ENCODE measurements around the gene PALB2.

PALB2 gene

GRCh38 chr16:23640931-23641765, at the start of gene PALB2, which contains the start of gene DCTN5:
Gene PALB2 (minus strand): TSS chr16:23641310. CDS start chr16:23641157, 153 bp downstream.
Gene DCTN5 (plus strand): TSS chr16:23641466. CDS start chr16:23641543, 77 bp downstream.
- DNase-seq: peak; percentile 88 to 90

DNA sequence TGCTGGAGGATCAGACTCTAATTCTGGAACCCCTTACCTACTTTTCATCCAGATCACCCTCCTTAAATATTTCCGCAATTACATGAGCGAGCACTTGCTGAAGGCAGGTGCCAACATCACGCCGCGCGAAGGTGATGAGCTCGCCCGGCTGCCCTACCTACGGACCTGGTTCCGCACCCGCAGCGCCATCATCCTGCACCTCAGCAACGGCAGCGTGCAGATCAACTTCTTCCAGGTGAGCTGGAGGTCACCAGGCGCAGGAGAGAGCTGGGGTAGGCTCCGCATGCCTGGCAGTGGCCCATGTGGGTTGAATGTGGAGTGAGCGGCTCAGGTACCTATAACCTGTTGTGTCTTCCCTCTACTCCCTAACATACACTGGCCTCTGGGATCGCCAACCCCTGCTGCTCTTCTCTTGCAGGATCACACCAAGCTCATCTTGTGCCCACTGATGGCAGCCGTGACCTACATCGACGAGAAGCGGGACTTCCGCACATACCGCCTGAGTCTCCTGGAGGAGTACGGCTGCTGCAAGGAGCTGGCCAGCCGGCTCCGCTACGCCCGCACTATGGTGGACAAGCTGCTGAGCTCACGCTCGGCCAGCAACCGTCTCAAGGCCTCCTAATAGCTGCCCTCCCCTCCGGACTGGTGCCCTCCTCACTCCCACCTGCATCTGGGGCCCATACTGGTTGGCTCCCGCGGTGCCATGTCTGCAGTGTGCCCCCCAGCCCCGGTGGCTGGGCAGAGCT, 48.5 kb upstream of the PALB2 start:
- no peak for DNase-seq

DNA sequence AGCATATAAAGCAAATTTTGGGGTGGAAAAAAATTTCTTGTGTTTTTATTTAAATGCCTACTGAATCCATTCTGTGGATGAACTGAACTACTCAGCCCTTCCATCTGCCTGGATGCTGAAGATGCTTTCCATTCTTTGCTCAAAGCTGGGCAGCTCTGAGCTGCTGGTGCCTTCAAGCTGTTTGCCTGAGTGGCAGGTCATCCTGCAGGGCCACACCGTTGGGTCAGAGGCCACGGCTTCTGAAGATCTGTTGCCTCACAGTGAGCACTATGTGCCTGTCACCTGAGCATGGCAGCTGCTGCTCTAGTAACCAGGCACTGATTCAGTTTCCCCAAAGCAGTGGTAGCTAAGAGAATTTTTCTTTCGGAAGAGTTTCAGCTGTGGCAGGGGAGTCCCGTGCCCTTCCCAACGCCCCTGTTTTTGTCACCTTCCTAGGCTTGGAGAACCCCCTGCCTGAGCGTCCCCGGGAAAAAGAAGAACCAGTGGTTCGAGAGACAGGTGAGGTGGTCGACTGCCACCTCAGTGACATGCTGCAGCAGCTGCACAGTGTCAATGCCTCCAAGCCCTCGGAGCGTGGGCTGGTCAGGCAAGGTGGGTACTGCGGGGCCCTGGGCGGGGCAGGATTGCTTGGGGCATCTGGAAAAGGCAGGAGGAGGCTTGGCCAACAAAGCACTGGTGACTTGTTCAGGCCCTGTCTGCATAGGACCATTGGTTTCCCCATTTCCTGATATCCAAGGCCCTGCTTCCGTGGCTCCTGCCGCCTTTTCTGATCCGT, 46.1 kb upstream of the PALB2 start:
- DNase-seq: no peak

GRCh38 chr16:23683487-23683886, 42.4 kb upstream of the PALB2 start:
- no peak for DNase-seq

DNA sequence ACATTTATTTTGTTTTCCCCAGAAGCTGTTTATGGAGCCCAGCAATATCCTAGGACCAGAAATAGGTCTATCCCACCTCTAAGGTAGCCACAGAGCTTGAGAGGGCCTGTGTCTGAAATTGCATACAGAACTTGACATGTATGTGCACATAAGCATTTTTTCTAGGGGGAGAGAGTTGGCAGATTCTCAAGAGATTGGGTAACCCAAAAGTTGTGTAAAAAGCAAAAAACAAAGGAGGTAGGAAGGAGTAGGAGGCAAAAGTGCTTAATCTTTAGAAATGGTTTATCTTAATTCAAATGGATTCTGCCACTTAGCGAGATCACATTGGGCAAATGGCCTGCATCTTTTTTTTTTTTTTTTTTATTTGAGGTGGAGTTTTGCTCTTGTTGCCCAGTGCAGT, 41.1 kb upstream of the PALB2 start:
- no peak for DNase-seq

DNA sequence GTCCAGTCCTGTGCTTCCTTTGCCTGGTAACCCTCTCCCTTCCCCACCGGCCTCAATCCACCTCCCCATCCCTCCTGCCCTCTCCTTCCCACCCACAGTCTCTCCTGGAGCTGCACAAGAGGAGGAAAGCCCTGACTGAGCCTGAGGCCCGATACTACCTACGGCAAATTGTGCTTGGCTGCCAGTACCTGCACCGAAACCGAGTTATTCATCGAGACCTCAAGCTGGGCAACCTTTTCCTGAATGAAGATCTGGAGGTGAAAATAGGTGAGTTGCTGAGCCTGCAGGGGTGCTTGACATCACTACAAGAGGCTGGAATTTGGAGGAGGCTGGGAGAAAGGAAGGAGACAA, 38.9 kb upstream of the PALB2 start:
- no peak for DNase-seq

DNA sequence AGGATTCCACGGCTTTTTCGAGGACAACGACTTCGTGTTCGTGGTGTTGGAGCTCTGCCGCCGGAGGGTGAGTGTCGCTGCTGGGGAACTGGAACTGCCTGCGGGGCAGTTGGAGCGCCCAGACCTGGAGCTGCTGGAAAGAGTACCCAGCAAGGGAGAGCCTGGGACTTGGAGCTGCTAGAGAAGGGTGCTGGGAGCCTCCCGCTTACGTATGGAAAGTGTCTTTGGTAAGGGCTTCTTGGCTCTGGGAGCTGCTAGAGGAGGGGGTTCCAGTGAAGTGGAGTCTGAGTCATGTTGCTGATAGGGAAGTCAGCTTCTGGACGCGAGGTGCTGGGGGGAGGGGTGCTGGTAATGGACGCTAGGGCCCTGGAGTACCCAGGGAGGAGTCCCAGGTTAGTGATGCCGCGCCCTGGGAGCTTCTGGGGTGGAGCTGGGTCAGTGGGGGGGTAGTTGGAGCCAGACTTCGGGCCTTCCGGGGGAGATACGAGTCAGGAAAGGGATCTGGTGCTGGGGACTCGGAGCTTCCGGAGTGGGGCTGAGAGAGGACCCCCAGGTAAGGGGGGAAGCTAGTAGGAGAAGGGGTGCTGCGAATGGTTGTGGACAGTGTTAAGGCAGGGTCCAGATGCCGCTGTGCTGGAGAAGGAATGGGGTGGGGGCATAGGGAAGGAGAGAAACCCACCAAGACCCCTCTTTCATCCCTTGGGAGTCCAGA, 38.3 kb upstream of the PALB2 start:
- DNase-seq: peak; percentile 6 to 13

DNA sequence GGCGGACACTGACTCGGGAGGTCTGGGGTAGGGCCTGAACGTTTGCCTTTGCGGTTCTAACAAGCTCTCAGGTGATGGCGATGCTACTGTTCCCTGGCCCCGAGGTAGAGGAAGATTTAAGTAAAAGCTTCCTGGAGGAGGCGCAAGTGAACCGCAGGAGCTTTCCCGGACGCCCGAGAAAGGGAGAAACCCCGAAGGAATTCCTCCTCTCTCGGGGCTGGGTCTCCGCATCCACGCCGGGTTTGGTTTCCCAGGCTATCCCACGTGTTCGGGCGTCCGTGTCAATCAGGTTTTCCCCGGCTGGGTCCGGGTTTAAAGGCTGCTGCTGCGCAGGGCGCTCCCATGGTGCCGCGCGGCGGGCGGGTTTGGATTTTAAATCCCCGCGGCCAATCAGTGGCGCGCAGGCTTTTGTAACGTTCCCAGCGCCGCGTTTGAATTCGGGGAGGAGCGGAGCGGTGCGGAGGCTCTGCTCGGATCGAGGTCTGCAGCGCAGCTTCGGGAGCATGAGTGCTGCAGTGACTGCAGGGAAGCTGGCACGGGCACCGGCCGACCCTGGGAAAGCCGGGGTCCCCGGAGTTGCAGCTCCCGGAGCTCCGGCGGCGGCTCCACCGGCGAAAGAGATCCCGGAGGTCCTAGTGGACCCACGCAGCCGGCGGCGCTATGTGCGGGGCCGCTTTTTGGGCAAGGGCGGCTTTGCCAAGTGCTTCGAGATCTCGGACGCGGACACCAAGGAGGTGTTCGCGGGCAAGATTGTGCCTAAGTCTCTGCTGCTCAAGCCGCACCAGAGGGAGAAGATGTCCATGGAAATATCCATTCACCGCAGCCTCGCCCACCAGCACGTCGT, 37.5 kb upstream of the PALB2 start, which contains the start of gene PLK1:
PLK1 (plus strand) TSS at position 460 of the 844 bp plus-strand sequence; CDS start at position 504, 44 bp downstream.
- peak; percentile 67 to 72 for DNase-seq

GRCh38 chr16:23676924-23677480, 35.9 kb upstream of the PALB2 start:
- DNase-seq: no peak

DNA sequence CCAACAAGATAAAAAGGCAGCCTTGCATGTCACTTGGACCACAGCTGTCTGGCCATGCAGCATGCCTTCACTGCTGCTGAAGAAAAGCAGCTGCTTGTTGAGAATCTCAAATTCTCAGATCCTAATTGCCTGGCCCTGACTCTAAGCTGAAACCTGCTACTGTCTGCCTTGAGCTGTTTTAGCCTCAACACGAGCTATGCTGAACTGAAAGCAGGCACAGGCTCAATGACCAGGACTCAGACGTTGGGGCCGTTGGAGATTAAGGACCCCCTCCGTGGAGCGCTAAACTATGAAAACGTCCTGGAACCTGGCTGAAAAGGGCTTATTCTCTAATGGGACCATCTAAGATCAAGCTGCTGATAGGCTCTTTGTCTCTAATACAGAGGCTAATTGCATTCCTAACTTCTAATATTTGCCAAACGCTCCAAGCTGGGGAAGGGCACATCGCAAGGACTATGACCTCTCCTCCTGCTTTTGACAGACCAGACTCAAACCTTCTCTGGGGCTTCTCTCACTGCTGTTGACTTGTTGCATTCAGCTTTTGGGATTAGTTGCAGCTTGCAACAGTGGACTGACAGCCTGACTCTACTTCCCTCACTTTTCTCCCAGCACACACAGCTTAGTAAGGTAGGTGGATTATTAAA, 33.0 kb upstream of the PALB2 start:
- DNase-seq: no peak

DNA sequence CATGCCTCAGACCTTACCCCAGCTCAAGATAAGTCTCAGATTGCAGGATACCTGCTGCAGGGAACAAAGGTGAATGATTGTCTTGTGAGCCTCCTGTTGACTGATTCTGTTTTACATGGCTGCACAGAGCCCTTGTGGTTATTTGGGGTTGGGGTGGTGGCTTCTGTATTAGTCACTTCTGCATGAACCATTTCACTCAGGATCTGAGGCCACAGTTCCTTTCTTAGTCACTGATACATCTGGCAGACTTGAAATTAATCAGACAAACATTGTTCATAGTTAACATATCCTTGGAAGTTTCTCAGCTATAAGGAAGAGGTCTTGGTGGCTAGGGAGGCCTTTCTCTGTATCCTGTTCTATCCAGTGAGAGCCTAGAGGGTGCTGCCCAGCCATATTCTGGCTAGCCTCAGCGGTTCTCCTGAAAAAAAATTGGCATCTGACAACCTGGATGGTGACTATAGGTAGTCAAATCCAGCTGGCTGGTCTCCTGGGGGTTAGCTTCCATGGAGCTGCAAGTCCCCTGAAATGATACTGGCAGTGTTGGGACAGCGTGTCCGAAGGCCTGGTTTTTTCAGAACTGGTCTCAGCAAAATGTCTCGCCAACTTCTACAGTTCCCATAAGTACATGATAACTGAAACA, 29.1 kb upstream of the PALB2 start:
- no peak for DNase-seq

DNA sequence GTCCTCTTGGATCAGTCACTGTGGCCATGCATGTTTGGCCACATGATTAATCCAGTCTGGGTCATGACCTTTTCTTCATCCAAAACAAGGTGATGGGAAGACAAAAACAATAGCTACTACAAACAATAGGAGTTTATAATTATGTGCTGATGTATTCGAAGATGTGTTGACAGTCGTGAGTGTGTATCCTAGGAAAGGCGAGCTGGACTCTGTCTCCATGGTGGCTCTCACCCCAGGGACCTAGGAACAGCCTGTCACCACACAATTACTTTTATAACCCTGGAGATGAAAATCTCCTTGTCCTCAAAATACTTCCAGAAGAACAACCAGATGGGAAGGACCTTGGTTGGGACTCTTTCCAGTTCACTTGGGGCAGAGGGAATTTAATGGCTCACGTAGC, 27.8 kb upstream of the PALB2 start:
- DNase-seq: no peak

GRCh38 chr16:23668225-23668624, 27.1 kb upstream of the PALB2 start:
- no peak for DNase-seq

DNA sequence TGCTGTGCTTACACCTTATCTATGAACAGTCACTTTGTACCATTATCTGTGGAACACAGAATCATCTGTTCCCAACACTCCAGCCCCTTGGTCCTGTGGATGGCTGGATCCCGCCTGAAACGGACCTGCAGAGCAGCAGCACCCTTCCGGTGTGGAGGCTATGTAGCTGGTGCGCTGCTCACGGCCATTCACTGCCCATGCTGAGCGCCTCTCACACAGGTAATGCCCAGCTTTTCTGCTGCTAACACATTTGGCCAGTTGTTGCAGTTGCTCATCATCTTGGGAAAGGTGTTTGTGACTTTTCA, 26.2 kb upstream of the PALB2 start:
- no peak for DNase-seq

DNA sequence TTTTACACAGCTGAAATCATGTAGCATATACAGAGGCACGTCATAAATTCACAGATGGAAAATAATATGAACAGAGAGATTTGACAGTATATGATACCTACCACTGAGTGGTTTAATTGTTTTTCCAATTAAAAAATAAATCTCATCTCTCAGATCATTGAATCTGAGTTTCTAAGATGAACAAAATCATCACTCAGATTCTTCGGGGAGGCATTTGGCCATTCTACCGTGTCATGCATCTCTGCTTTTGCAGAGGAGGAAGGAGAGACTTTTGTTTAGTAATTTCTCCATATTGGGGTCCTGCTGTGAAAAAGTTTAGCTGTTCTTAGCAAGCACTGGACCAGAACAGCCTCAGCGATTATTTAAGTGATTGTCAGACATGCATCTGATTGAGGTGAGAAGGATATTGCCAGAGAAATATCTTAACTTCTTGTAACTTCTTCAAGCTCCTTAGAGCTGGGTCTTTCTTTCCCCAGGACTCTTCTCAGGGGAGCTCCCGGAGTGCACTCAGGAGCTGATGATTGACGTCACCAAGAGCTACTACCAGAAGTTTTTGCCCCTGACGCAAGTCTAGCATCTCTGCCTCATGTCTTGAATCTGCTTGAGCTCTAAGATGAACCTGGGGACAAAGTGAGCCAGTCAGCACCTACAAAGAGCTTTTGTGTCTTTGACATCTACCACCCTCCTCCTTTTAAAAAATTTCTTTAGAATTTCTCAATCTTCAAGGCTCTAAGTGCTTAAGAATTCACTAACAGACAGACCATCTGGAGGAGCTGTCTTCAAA, 25.7 kb upstream of the PALB2 start:
- DNase-seq: no peak

DNA sequence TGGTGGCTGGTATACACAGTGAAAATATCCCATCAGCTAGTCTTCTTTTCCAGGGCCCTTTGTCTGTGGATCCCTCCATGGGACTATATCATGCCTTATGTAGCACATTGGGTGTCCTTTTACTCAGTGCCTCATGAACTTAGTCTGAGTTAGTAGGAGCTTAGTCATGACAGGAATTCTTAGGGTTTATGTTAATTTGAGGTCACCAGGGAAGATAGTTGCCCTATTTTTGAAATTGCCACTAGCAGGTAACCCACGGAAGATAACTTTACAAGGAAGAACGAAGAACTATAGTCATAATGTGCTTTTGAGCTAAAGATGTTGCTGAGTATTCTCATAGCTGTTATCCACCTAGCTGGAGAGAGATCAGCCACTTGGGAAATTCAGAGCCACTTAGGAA, 22.8 kb upstream of the PALB2 start:
- DNase-seq: no peak

GRCh38 chr16:23651943-23652468, 10.9 kb upstream of the PALB2 start:
- no peak for DNase-seq

GRCh38 chr16:23650674-23651416, 9.7 kb upstream of the PALB2 start:
- no peak for DNase-seq
